Suprapubic skin (tissue), 4 donors: ENCODE data around the gene ATP1A4. TPM values are rescaled to one million over a fixed set of nuclear protein-coding genes. Genes with fewer than 3 reads are reported as not detected.

ENCODE experiments used
- DNase-seq, 2 donors: peaks; one replicate each; pipeline ENCODE4 v3.0.0-alpha.2; 2019; ENCODE audit warnings: low spot score in 2 of 2
- H3K27ac ChIP-seq: fragments of 200-600 bp; sonication (generic); one replicate; pipeline ENCODE4 v1.5.1; 2019
- H3K27me3 ChIP-seq: fragments of 200-600 bp; sonication (generic); one replicate; pipeline ENCODE4 v1.5.1; 2019
- H3K36me3 ChIP-seq: fragments of 200-600 bp; sonication (generic); one replicate; pipeline ENCODE4 v1.5.1; 2019
- H3K4me1 ChIP-seq: fragments of 200-600 bp; sonication (generic); one replicate; pipeline ENCODE4 v1.5.1; 2019
- H3K4me3 ChIP-seq: fragments of 200-600 bp; sonication (generic); one replicate; pipeline ENCODE4 v1.5.1; 2019; ENCODE audit warnings: mild to moderate bottlenecking
- H3K9me3 ChIP-seq: fragments of 200-600 bp; sonication (generic); one replicate; pipeline ENCODE4 v1.5.1; 2019
- EP300 ChIP-seq: sonication (generic); formaldehyde crosslinking; IDR thresholded peaks from one replicate; pipeline ENCODE4 v1.6.1; 2017; ENCODE audit warnings: antibody characterized with exemption
- POLR2A ChIP-seq, 2 donors: fragments of 450-650 bp; IDR thresholded peaks; one replicate each; pipeline ENCODE4 v1.6.1; 2017; ENCODE audit warnings: antibody characterized with exemption in 2 of 2, mild to moderate bottlenecking in 2 of 2, moderate library complexity in 2 of 2
- POLR2AphosphoS5 ChIP-seq, 3 donors: sonication (generic); formaldehyde crosslinking; IDR thresholded peaks; one replicate each; pipeline ENCODE4 v1.6.1; 2017; ENCODE audit warnings: antibody characterized with exemption in 3 of 3
- total RNA-seq, 4 donors: library from RNA; depleted of rRNA; stranded (reverse); fragments of >200 nt; gene quantifications; one replicate each; pipeline ENCODE4 v1.1.0, GENCODE V29; 2016
- TF ChIP-seq, protein P1 (sequence below), 2 donors: fragments of 200-600 bp in 1 of 2; fragments of 450-650 bp in 1 of 2; sonication (generic) in 1 of 2; IDR thresholded peaks; one replicate each; pipeline ENCODE4 v1.5.1; 2016 to 2019; ENCODE audit warnings: antibody characterized with exemption in 2 of 2, mild to moderate bottlenecking in 1 of 2, moderate library complexity in 1 of 2

Gene ATP1A4
- total RNA-seq, 4 donors from 2014 or later = not detected

- Histone ChIP-seq H3K4me1 (no peaks in the 10 kb centered on the region), H3K27ac (no peak overlapping the region), H3K36me3 (peaks cover 97% of the 10 kb centered on the region), H3K4me3 (no peak overlapping the region), H3K9me3 (no peaks in the 10 kb centered on the region), H3K27me3 (no peaks in the 10 kb centered on the region)
- DNase-seq = no peak
- TF ChIP-seq POLR2AphosphoS5 (IDR thresholded peaks at IDR 0.05) = no peak
- TF ChIP-seq EP300 = no peak
- TF ChIP-seq, protein P1, sequence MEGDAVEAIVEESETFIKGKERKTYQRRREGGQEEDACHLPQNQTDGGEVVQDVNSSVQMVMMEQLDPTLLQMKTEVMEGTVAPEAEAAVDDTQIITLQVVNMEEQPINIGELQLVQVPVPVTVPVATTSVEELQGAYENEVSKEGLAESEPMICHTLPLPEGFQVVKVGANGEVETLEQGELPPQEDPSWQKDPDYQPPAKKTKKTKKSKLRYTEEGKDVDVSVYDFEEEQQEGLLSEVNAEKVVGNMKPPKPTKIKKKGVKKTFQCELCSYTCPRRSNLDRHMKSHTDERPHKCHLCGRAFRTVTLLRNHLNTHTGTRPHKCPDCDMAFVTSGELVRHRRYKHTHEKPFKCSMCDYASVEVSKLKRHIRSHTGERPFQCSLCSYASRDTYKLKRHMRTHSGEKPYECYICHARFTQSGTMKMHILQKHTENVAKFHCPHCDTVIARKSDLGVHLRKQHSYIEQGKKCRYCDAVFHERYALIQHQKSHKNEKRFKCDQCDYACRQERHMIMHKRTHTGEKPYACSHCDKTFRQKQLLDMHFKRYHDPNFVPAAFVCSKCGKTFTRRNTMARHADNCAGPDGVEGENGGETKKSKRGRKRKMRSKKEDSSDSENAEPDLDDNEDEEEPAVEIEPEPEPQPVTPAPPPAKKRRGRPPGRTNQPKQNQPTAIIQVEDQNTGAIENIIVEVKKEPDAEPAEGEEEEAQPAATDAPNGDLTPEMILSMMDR (IDR thresholded peaks at IDR 0.05) = no peak
- no peak for TF ChIP-seq POLR2A (IDR thresholded peaks at IDR 0.05)
Measured at GRCh38 chr1:160228431-160228830, 77.0 kb downstream of the ATP1A4 start.

GRCh38 chr1:160232911-160233310, 81.5 kb downstream of the ATP1A4 start:
- Histone ChIP-seq H3K27ac (no peak overlapping the region), H3K36me3 (peaks cover 92% of the 10 kb centered on the region), H3K4me3 (no peak overlapping the region), H3K4me1 (no peaks in the 10 kb centered on the region), H3K27me3 (no peaks in the 10 kb centered on the region), H3K9me3 (no peaks in the 10 kb centered on the region)
- TF ChIP-seq, protein P1 (IDR thresholded peaks at IDR 0.05) = no peak
- TF ChIP-seq EP300 (no peak), POLR2AphosphoS5 (IDR thresholded peaks at IDR 0.05) (no peak), POLR2A (IDR thresholded peaks at IDR 0.05) (no peak)
- DNase-seq = no peak

Other genes with a start within 250 kb of the ATP1A4 start
- gene TAGLN2, start 226.1 kb upstream of the ATP1A4 start, total RNA-seq = 100 to 1,000 TPM; 281 to 427 (median 338) TPM
- gene IGSF9, start 206.0 kb upstream of the ATP1A4 start, total RNA-seq = 10 to 100 TPM; 26.1 to 44.1 (median 28.4) TPM
- not detected for gene SLAMF9, start 197.4 kb upstream of the ATP1A4 start, total RNA-seq
- 1 to 10 TPM; 3.3 to 6.5 (median 4.8) TPM for gene PIGM, start 119.6 kb upstream of the ATP1A4 start, total RNA-seq
- gene KCNJ10, start 81.4 kb upstream of the ATP1A4 start, total RNA-seq = not detected
- gene KCNJ9, start 70.1 kb upstream of the ATP1A4 start, total RNA-seq = under 1 TPM in 1 of 4 donors, not detected in 3; 0.13 TPM
- 10 to 100 TPM; 44.1 to 90.5 (median 50.8) TPM for gene IGSF8, start 53.0 kb upstream of the ATP1A4 start, total RNA-seq
- 1 to 10 TPM; 4.2 to 6.9 (median 4.8) TPM for gene ATP1A2, start 35.8 kb upstream of the ATP1A4 start, total RNA-seq
- gene CASQ1, start 39.0 kb downstream of the ATP1A4 start, total RNA-seq = not detected
- gene PEA15, start 53.8 kb downstream of the ATP1A4 start, total RNA-seq = 10 to 100 TPM; 51.0 to 82.6 (median 61.5) TPM
- gene DCAF8, start 110.9 kb downstream of the ATP1A4 start, total RNA-seq = 100 to 1,000 TPM in 3 of 4 donors, 10 to 100 TPM in 1; 98.3 to 402 (median 125) TPM
- 10 to 100 TPM; 36.3 to 47.3 (median 45.0) TPM for gene PEX19, start 133.5 kb downstream of the ATP1A4 start, total RNA-seq
- 10 to 100 TPM; 62.5 to 92.9 (median 87.2) TPM for gene COPA, start 191.6 kb downstream of the ATP1A4 start, total RNA-seq
- 10 to 100 TPM; 53.4 to 94.1 (median 71.1) TPM for gene NCSTN, start 191.8 kb downstream of the ATP1A4 start, total RNA-seq
- under 1 TPM in 1 of 4 donors, not detected in 3; 0.39 TPM for gene NHLH1, start 215.5 kb downstream of the ATP1A4 start, total RNA-seq
- 10 to 100 TPM; 18.7 to 39.7 (median 28.1) TPM for gene VANGL2, start 249.0 kb downstream of the ATP1A4 start, total RNA-seq